HL-60/S4 (cell line): ENCODE data around the gene IFIT3.
"Not testable (repeated sequence)": the region's sequence is repeated elsewhere in the genome, so short reads cannot be mapped to it uniquely, and the experiment has no call there.

Source experiments
- in situ Hi-C: fragments of 300-500 bp; cut with MboI; formaldehyde crosslinking; loops from 2 replicates; pipeline ENCODE4 v1.14.3; 2022; ENCODE audit warnings: low sequenced_read_pairs

Gene IFIT3

DNA sequence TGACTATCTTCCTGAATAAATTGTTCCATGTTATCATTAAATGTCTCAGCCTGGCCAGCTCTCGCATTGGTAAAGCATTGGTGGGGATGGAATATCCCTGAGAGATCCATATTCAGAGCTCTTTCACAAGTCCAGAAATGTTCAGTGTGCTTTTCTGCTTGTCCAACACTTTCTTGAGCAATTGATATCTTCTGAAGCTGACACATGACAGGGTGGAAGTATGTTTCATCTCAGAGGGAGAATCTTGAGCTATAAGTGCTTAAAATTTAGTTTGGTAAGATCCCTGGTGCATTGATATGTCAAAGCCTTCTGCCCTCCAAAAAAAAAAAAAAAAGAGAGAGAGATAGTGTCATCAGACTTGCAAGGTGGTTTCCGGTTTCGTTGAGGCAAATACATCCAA lies 7.4 kb downstream of the IFIT3 start:
- in situ Hi-C loops, result no loop called here

- in situ Hi-C loops, result no loop called here
Measured at GRCh38 chr10:89336241-89336640, 8.4 kb downstream of the IFIT3 start.

- in situ Hi-C loops, result no loop called here
Measured at GRCh38 chr10:89337484-89337883, 9.7 kb downstream of the IFIT3 start.

- in situ Hi-C loops, result no loop called here
Measured at GRCh38 chr10:89338713-89339112, 10.9 kb downstream of the IFIT3 start.

DNA sequence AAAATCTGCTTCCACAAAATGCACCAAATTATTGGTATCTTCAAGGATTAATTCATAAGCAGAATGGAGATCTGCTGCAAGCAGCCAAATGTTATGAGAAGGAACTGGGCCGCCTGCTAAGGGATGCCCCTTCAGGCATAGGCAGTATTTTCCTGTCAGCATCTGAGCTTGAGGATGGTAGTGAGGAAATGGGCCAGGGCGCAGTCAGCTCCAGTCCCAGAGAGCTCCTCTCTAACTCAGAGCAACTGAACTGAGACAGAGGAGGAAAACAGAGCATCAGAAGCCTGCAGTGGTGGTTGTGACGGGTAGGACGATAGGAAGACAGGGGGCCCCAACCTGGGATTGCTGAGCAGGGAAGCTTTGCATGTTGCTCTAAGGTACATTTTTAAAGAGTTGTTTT lies 12.1 kb downstream of the IFIT3 start:
- in situ Hi-C loops, result no loop called here

DNA sequence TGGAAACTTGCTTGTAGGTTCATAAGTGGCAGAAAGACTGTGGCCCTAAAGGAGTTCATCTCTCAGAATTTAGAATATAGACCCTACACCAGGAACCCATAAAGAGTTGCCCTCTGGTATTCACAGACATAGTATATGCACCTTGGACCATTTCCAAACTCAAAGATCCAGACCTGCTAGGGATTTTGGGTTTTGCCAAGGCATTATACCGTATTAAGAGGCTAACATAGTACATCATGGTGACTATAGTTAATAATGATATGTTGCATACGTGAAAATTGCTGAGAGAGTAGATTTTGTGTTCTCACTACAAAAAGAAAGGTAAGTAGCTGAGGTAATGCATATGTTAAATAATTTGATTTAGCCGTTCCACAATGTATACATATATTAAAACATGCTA lies 13.9 kb downstream of the IFIT3 start:
- in situ Hi-C loops, result no loop called here

GRCh38 chr10:89342206-89342958 lies 14.6 kb downstream of the IFIT3 start:
- in situ Hi-C loops, result no loop called here

- in situ Hi-C loops, result no loop called here
Measured at GRCh38 chr10:89343089-89343767, 15.4 kb downstream of the IFIT3 start.

- in situ Hi-C loops, result no loop called here
Measured at GRCh38 chr10:89344156-89344555, 16.4 kb downstream of the IFIT3 start.

GRCh38 chr10:89345367-89346000 lies 17.7 kb downstream of the IFIT3 start:
- in situ Hi-C loops, result no loop called here

DNA sequence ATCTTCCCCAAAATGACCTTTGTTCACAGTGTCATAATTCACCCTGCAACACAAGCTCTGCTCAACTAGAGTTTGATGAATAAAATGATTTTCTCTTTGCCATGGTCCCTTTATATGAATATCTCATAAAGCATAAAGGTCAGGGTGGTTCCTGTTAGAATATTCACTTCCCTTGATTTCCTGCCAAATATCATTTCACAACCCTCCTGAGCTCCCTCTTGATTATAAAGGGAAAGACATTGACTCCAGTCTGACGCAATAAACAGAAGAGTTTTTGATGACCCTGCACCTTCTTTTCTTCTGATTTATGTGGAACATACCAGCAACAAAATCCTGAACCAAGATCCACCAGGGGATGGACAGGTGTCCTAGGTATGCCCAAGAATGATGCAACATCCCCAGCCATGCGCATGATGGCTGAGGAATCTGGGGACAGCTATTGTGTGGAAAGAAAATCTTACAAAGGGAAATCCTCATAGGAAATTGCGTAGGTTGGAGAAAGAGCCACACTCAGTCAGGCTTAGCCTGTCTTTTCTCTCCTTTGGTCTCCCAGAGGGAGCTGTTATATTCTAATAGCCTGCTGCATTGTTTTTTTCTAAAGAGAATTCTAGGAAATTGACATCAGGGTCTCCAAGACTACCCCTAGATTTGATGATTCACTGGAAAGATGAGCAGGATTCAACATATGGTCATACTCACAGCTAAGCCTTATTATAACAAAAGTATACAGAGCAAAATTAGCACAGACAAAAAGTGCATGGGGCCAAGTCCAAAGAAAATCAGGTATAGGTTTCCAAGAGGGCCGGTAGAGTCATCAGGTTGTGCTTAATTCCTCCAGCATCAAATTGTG lies 18.8 kb downstream of the IFIT3 start:
- in situ Hi-C loops, result no loop called here

DNA sequence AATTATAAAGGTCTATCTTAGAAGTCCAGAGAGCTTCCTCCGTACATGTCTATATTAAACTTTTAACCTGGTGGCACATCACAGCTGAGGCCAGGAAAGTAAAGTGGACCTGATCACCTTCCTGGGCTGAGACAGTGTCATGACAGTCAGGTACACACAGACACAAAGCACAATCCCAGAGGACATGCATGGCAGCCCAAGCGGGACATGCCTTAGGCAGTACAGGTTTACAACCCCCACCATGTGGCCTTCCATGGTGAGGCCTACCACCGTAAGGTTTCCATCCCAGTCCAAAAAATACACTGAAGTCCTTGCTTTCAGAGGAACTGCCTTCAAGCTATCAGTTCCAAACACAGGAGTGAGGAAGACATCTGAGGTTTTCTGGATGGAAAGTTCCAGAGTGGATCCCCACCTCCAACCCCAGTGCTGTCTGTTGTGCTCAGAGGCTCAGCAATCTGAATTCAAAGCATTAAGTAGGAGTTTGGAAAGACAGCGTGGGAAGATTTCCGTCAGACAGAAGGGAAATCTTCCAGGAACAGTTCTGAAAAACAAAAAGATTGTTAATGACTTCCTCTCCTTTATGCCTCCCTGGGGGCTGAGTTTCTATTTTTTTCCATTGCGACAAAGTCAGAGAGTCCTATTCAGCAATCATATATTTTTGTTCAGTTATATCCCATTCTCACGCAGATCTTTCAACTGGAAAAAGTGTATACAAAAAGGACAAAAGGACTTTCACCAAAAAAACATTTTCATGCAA lies 20.1 kb downstream of the IFIT3 start:
- in situ Hi-C loops, result no loop called here

GRCh38 chr10:89348481-89348880 lies 20.7 kb downstream of the IFIT3 start:
- in situ Hi-C loops, result no loop called here

GRCh38 chr10:89348975-89349374 lies 21.2 kb downstream of the IFIT3 start:
- in situ Hi-C loops, result no loop called here

GRCh38 chr10:89350631-89351315 lies 23.0 kb downstream of the IFIT3 start:
- in situ Hi-C loops, result not testable (repeated sequence)

DNA sequence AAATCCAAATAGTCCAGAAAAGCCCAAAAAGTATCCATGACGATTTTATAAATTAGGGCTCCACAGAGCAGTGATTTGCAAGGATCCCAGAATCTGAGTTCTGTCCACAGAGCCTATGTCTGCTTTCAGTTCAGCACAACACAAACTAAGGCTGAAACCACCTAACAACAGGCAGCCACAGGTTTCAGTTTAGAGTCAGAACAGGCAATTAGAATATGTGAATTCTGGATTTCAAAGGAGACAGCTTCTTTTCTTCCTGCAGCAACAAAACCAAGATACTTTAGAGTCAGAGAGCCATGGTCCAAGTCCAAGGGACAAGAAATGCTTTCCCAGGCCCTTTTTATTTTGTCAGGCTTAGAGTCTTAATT lies 23.6 kb downstream of the IFIT3 start:
- in situ Hi-C loops, result no loop called here

- in situ Hi-C loops, result no loop called here
Measured at GRCh38 chr10:89351780-89352597, 24.2 kb downstream of the IFIT3 start.

- in situ Hi-C loops, result no loop called here
Measured at GRCh38 chr10:89352802-89353201, 25.0 kb downstream of the IFIT3 start.

- in situ Hi-C loops, result no loop called here
Measured at GRCh38 chr10:89355394-89355931, 27.7 kb downstream of the IFIT3 start.
